ENCODE data around the gene CSF3R.
A peak's percentile ranks its signal among the peaks of the same experiment; 100 is the strongest.
"Not testable (repeated sequence)": the region's sequence is repeated elsewhere in the genome, so short reads cannot be mapped to it uniquely, and the experiment has no call there.

The CSF3R gene

DNA sequence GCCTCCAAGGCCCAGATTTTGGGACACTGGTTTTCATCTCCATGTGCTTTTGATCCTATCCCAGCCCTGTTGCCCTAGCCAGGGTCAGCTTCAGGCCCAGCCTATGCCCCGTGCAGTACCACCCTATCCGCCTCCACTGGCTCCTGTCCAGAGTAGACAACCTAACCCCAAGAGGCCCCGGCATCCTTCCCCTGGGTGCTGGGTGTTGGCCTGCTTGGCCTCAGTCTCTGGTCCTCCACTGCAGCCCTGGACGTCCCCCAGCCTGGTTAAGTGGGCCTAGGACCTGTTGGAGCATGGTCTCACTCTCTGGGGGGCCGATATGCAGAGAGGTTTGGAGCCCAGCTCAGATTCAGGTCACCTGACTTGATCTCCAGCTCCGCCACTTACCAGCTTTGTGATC, 1.6 kb downstream of the CSF3R start:
- no peak for DNase-seq

DNA sequence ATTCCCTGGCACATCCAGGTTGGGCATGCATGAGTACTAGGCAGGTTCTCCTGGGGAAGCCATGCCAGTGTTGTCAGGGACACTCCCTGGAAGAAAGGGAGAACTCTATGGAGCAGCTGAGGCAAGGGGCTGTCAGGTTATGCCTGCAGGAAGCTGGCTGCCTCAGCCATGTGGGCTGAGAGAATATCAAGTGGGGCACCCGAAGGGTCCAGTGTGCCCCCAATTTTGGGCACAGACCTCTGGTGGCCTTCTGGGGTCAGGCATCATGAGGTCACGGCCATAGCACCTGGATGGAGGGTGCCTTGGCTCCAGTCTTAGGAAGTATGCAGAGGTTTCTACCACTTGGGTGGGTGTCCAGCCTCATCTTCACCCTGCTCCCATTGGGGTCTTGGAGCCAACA, 2.6 kb downstream of the CSF3R start:
- no peak for DNase-seq

DNA sequence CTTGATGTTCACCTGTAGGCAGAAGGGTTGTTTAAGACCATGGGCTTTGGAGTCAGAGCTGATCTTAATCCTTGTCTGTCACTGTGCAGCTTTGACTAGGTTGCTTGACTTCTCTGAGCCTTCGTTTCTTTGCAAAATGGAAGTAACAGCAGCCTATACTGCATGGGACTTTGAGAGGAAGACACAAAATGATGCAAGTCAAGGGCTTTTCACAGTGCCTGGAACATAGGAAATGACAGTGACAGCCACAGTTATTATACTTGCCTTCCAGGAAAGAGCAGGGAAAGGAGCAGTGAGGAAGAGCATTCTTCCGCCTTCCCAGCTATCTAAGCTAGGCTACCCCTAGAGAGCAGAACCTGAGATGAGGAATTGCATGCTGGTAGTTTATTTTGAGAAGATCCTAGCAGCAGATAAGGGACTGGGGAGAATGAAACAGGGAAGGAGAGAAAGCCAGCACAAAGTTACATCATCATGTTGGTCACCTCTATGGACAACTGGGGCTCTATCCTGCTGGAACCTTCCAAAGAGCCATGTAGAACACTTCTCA, 3.1 kb downstream of the CSF3R start:
- DNase-seq, result no peak

DNA sequence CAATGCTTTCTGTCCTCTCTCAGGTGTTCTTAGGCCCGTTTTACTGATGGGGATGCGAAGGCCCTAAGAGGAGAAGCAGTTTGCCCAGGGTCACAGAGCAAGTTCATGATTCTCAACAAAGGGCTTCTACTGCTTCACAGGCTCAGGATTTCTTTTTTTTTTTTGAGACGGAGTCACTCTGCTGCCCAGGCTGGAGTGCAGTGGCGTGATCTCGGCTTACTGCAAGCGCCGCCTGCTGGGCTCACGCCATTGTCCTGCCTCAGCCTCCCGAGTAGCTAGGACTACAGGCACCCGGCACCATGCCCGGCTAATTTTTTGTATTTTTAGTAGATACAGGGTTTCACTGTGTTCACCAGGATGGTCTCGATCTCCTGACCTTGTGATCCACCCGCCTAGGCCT, 5.1 kb downstream of the CSF3R start:
- DNase-seq, result not testable (repeated sequence)

DNA sequence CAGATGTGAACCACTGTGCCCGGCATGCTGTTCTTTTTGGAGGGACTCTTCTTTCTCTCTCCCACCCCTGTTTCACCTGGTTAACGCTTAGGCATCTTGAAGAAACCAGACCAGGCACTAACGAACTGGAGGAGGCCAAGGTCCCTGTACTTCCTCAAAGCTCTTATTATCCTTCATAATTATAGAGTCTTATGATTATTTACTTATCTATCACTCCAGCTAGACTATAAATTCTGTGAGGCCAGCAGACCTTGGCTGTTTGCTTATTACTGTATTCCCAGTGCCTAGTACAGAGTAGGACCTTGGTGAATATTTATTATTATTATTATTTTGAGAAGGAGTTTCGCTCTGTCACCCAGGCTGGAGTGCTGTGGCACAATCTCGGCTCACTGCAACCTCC, 5.8 kb downstream of the CSF3R start:
- no peak for DNase-seq

DNA sequence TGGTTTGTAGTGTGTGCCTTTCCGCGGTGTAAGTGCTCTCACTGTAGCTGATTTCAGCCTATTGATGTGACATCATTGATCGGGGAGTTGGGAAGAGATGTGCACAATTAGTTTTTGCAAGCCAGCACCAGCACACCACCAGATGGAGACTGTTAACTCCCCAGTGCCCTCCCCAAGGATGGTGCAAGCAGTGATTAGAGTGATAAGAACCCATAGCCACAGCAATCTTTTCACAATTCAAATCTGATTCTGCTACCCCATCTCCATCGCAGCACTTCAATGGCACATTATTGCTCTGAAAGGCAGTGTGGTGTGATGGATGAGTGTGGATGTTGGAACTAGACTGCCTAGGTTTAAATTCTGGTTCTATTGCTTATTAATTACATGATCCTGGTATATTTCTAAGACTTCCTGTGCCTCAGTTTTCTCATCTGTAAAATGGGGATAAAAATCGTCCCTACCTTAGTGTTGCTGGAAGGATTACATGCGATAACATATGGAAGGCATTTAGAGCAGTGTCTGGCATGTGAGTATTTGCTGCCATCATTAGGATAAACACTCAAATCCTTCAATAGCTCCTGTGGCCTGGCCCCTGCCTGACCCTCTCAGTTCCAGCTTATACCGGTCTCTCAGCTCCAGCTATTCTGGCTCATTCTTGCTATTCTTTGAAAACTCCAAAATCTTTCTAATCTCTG, 6.7 kb downstream of the CSF3R start:
- no peak for DNase-seq

DNA sequence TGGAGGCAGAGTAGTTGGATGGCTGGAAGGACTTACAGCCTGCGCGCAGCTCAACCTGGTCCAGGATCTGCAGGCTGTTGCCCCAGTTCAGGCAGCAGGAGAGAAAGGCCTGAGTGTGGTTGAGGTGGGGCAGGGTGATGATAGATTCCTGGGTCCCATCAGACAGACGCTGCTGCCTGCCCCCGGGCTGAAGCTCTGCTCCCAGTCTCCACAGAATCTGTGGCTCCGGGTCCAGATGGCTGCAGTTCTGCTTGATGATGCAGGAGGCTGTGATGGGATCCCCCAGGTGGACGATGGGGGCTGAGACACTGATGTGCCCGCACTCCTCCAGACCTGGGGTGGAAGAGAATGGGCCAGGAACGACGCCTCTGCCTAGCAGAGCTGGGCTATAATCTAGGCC, 7.4 kb downstream of the CSF3R start:
- DNase-seq, result no peak

DNA sequence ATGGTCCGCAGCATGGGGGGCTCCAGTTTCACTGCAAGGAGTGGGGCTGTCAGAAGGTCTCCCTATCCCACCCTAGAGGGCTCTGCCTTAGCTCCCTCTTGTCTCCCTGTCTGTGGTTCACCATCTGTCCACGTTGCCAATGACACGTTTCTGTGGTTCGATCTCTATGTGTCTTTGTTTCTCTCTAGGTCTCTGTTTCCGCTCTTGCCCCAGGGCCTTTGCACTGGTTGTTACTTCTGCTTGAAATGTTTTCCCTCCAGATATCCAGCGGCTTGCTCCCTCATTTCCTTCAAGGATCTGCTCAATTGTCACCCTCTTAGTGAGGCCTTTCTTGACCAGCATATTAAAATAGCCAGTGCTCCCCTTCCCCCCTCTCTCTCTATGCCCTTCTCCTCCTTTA, 10.1 kb downstream of the CSF3R start:
- no peak for DNase-seq

DNA sequence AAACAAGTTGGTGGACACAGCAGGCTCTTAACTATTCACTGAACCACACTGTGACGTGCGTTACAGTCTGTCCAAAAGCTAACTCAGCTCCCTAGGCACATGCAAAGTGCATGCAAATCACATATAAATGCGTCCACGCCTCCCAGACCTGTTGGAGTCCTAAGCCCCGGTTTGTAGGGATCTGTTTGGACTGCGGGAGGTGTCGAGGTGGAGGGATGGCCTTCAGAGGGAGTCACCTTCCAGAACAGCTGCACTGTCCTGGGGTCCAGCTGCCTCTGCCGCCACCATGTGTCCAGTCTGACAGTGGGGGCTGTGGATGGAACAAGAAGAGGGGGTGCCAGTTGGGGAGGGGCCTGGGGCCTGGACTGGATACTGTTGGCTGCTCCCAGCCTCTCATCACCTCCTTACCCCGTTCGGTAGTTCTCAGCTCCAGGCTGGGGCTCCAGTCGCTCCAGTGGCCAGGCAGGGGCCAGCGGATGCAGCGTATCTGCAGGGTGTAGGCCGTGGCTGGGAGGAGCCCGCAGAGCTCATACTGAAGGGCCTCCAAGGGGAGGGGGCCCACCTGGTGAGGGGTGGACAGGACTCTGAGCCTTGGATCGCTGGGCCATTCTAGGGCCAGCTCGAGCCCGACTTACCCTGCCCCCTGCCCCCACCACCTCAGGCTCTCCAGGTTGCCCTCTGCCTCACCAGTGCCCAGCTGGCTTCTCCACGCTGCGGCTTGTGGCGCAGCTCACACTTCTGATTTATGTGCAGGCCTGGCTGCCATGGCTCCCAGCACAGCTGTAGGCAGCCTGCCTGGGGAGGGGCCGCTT, 10.7 kb downstream of the CSF3R start:
- no peak for DNase-seq

DNA sequence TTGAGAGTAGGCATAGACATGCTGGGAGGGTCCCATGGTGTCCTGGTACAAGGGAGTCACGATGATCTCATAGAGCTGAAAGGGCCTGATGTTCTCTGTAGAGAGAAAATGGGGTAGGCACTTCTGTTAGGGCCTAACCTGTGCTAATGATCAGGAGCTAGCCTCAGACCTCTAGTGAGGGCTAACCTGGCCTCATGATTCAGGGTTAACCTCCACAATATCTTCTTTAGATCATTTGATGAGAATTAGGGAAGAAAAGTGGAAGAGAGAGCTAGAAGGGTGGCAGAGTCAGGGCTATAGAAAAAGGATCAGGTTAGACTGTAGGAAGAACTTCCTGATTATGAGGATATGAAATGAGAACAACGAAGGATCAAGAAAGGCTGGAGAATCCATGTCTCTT, 13.6 kb downstream of the CSF3R start:
- no peak for DNase-seq

DNA sequence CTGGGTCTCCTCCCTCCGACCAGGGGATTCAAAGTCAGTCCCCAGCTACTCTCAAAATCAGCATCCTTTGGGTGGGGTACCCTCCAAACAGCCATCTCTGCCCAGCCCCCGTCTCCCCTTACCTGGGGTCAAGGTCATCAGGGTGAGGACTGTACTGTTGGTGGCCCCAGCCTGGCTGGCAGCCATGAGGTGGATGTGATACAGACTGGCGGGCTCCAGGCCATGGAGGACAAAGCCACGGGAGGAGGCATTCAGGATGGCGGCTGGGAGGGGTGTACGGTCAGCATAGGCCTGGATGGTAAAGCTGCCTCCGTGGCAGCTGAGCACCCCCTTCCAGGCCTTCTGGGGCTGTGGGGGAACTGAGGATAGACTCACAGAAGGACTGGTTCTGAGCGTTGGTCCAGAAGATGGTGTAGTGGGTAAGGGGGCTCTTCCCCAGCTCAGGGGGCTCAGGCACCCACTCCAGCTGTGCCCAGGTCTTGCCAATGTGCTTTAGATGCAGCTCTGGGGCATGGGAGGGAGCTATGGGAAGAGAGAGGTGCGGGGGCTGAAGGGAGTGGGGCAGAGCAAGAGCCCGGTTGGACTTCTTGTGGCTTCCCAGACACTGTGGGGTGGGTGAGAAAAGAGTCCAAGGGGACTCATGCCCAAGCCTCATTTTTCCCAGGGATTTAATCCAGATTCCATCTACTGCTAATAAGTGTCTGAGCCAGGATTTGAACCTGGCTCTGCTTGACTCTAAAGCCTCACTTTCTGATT, 14.8 kb downstream of the CSF3R start:
- DNase-seq, result no peak

DNA sequence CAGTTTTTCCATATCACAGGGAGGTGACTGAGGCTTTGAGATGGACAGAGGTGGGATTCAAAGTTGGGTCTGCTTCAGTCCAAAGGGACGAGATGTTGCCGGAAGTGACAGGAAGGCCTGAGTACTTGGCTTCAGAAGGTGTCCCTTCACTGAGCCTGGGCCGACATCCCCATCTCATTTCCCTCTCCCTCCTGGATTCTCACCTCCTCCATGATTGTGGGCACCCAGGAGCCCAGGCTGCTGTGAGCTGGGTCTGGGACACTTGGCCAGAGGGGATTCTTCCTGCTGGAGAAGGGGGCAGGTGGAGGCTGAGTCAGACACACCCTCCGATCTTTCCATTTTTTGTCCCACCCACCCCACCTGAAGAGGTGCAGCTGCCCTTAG, 15.7 kb downstream of the CSF3R start:
- no peak for DNase-seq

DNA sequence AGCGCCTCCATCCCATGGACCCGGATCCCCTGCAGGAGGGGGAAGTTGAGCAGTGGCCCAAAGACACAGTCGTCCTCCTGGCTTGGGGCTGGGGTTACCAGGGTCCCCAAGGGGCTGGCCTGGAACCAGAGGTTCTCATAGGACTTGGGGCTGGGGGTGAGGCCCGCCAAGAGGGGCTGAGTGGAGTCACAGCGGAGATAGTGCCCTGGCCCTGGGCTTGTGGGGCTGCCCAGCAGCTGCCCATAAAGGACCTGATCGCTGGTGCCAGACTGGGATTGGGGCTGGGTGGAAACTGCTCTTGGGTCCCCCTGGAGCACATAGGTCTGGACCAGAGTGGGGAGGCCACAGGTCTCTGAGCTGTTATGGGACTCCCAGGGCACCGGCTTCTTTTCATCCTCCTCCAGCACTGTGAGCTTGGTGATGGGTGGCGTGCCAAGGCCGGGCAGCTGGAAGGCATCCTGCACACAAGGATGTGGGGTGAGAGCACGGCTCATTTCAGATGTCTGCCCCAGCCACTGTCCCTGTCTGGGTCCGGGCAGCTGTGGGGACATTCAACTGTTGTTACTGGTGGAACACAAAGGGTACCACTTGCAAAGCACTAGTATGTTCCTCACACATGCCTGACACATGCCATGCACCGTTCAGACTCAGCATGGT, 16.2 kb downstream of the CSF3R start:
- no peak for DNase-seq

DNA sequence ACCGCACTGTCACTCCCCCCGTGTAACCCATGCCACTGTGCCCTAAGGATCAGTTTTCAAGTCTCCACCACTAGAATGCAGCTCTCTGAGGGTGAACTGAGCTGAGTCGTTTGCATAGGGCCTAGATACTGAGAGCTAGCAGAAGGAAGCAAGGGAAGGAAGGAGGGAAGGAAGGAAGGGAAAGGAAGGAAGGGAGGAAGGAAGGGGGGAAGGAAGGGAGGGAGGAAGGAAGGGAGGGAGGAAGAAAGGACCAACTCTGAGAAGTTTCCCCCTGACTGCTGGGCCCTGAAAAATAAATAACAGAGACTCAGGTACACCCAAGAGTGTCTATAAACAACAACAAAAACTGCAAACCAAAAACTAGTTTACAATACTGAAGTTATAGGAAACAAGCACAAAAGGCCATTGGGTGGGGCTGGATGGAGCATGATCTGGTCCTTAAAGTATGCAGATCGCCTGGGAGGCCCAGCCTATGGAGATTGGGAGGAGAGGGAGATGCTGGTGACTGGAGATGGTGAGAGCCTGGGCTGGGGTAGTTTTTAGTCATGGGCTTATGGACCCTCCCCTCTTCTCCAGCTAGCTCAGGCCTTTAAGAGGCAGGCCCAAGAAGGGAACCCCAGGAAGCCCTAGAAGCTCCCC, 16.9 kb downstream of the CSF3R start:
- no peak for DNase-seq

DNA sequence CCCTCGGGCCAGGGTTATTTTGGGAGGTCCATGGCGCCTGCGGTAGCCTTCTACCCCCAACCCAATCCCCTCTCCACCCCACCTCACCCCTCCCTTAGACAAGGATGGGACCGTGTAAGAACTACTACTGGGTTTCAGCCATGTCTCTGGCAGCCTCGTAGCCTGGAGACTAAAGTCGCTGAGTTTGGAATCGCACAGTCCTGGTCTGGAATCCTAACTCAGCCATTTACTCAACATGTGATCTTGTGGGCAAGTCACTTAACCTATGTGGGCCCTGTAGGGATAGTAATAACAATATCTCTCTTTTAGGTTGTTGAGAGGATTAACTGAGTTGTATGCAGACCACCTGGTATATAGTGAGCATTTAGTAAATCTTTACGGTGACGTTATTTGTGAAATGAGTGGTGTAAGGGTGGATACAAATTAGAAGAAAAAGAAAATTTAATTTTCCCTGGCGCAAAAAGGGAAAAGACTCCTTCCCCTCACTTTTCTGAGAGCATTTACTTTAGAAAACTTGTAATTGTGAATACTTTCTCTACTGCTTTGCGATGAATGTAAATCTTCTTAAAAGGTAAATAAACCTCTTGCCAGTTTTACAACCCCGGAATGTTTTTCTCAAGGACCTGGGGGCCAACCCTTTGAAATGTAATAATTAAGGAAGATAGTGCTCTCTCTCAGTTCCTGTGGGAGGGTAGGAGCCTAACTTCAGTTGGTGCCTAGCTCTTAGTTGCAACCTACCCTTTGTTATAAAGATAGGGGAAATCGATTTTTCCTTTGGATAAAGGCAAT, 17.9 kb downstream of the CSF3R start:
- DNase-seq, result no peak

DNA sequence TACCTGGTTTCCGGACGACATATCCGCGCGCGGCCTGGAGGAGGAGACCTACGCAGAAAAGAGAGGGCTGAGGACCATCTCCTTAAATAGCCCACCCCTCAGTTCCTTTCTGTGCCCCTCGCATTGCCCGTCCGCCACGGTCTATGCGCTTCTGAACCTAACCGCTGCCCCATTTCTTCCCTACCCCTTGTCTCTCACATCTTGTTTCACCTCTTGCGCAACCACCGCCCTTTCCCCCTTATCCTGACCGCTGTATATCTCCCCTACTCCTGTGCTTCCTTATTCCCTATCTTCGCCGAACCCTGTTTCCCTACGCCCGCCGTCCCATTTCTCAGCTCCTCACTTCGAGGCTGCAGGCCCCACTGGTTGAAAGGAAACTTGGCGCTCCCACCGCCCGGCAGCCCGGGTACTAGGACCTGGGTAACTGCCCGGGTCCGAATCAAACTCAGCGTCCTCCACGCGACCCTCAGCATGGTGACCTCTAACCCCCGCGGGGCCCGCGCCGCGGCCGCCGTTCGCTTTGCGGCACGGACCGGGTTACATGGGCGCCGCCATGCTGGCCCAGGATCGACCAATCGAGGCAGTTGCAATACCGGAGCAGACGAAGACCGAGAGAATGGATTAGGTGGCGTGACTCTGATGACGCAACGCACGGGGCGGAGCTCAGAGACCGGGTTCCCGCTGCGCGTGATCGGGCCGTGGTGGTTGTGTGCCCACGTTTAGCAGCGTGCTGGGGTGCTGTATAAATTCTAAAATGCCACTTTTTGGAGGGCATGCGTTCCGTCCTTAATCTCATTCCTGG, 18.7 kb downstream of the CSF3R start, which contains the start of gene MRPS15:
MRPS15 (minus strand) TSS at position 582 of the 802 bp plus-strand sequence; CDS start at position 473, 109 bp downstream.
- DNase-seq, result peak; percentile 77

DNA sequence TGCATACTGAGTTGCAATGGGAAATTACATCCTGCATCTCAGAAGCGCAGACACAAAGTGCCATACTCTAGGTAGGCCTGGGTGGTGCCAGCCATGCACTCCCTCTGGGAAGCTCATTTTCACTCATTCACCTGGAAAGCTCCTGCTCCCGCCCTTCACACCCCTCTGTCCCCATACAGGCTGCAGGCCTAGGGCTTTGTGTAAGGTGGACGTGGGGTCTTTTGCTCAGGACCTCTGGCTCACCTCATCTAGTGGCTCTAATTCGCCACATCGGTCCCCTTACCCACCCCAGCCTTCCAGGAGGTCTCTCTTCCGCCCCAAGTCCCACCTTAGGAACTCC, 19.3 kb downstream of the CSF3R start:
- no peak for DNase-seq

DNA sequence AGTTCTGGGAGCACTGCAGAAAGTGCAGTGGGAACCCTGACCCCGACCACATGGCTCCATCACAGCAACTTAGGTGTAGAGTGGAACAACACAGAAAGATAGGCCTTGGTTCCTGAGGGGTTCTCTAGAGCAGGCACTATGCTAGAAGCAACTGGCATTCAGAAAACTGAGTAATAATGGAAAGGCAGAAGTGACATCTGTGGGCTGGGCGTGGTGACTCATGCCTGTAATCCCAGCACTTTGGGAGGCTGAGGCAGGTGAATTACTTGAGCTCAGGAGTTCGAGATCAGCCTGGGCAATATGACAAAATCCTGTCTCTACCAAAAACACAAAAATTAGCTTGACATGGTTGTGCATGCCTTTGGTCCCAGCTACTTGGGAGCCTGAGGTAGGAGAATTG, 23.8 kb downstream of the CSF3R start:
- DNase-seq, result no peak

DNA sequence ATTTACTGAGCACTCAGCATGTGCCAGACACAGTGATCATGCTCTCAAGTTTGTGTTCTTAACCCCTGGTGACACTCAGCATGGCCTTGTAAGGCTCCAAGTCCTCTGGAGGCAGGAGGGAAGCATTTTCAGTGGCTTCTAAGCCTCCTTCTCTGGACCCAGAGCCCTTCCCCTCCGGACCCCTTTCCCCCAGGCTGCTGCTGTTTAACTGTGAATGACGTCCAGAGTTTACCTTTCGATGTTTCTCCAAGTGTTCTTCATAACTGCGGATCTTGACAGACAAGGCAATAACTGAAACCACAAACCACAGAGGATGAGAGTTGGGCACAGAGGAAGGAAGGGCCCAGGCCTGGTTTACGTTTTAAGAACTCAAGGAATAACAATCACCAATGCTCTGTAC, 25.0 kb downstream of the CSF3R start:
- DNase-seq, result no peak

DNA sequence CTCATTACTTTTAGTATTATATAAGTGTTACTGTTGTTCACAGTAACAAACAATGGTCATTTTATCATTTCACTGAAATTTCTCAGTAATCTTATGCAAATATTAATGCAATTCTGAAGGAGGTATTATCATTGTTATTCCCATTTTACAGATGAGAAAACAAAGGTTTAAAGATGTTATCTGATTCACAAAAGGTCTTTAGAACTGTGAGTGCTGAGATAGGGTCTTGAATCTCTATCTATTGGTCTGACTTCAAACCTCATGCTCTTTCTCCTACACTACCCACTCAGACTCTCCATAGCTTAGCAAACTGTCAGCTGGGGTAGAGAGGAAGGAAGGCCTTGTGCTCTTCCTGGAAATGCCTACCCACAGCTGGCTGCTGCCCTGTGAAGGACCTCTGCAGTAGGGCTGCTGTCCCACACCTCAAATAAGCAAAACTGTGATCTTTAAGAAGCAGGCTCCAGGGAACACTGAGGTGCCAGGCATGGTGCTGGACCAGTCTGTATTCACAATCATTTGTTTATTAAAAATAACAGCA, 26.3 kb downstream of the CSF3R start:
- no peak for DNase-seq

DNA sequence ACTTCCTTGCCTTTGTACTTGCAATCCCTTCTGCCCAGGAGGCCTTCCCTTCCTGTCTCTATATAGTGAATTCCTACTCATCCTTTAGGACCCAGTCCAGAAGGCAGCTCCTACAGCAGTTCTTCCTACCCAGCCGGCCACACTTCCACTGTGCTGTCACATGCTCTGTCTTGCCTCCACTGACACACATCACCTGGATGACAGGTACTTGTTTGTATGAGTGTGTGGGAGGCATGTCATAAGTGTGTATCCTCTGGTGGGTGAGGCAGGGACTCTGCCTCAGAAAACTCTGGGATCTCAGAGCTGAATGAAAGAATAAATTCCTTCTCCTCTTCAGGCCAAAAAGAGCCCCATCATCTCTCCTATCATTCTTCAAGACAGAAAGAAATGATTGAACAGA, 27.3 kb downstream of the CSF3R start:
- no peak for DNase-seq
